Measurements from ENCODE around the gene EFEMP1.
"Not testable (repeated sequence)": the region's sequence is repeated elsewhere in the genome, so short reads cannot be mapped to it uniquely, and the experiment has no call there.

EFEMP1 gene

GRCh38 chr2:55862673-55863390 is 60.8 kb downstream of the EFEMP1 start:
- no peak for DNase-seq

DNA sequence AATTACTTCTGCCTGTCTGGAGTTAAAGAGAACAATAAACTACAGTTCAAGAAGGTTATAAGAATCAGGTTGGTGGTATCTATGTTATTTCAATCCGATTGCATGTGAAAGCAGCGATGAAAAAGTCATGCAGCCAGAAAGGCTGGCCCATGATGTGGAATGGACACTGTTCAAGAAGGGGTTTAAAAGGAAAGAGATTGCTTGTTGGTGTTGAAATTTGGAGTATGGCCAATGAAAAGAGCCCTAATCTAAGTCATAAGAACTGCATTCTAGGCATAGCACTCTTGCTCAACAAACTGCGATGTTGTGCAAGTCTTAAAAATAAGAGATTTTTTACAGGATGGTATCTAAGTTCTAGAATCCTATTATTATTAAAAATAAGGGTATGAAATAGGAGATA is 61.3 kb downstream of the EFEMP1 start:
- no peak for DNase-seq

- no peak for DNase-seq
Measured at GRCh38 chr2:55861733-55862132, 61.8 kb downstream of the EFEMP1 start.

GRCh38 chr2:55860832-55861231 is 62.8 kb downstream of the EFEMP1 start:
- no peak for DNase-seq

- DNase-seq = no peak
Measured at GRCh38 chr2:55859875-55860274, 63.7 kb downstream of the EFEMP1 start.

DNA sequence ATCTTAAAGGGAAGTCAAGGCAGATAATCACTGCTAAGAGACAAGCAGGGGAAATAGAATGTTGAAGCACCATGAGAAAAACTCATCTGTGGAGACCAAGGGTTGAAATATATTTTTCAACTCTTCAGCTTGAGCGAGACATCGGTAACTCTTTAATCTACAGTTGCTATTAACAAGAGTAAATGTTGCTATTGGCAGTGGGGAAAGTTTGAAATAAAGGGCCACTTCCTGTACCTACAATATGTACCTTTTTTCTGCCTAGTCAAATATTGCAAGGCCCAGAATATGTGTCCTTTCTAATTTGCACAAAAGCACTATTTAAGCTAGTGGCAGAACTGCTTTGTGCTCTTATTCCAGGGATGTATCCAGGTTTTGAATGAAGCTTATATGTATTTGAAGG is 65.8 kb downstream of the EFEMP1 start:
- no peak for DNase-seq

DNA sequence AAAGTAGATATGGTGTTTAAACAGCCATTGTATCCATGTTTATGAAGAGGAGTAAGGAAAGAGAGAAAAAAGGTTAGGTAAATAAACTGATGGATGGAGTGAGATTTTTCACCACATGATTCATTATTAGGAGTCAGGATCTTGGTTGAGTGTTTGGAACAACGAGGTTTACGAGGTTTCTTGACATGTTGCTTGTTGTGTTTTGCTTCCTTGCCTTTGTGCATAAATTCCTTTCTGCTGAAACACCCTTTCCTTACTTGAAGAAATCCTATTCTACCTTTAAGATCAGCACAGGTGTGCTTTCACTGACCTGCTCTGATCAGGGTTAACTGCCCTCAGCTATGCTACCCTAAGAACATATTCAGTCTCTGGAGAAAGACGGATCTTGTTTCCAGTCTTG is 66.6 kb downstream of the EFEMP1 start:
- DNase-seq = no peak

GRCh38 chr2:55848096-55848495 is 75.5 kb downstream of the EFEMP1 start:
- no peak for DNase-seq

GRCh38 chr2:55846426-55846825 is 77.2 kb downstream of the EFEMP1 start:
- no peak for DNase-seq

DNA sequence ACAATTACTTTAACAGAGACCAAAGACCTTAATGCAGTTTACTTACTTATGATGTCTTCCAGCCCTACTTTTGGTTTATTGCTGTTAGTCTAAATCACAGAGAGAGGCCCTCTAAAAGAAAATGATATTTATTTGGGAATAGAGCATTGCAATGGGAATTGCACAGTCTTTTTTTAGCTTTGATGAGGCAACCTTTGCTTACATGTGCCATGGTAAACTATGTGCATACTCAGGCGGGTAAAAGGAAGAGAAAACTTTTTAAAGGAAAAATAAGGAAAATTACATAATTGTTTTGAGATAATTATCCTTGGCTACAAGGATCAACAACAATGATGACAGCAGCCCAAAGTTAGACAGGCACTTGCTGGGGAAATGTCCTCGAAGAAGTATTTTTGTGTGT is 78.6 kb downstream of the EFEMP1 start:
- DNase-seq = no peak

DNA sequence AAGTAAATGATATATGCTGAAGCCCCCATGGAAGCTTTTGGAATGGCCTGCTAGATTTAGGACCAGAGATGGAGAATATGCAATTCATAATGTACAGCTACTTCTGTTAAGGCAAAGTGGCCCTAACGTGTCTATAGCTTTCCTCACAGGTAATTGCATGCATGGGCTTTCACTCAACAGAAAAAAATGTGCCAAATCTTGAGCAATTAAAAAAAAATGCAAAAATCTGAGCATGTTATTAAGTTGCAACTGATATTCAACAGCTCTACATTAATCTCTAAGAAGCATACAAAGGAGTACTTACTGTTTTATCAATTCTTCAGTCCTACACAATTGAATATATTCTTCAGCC is 79.6 kb downstream of the EFEMP1 start:
- no peak for DNase-seq

GRCh38 chr2:55843096-55843993 is 80.2 kb downstream of the EFEMP1 start:
- no peak for DNase-seq

- no peak for DNase-seq
Measured at GRCh38 chr2:55842046-55842445, 81.5 kb downstream of the EFEMP1 start.

DNA sequence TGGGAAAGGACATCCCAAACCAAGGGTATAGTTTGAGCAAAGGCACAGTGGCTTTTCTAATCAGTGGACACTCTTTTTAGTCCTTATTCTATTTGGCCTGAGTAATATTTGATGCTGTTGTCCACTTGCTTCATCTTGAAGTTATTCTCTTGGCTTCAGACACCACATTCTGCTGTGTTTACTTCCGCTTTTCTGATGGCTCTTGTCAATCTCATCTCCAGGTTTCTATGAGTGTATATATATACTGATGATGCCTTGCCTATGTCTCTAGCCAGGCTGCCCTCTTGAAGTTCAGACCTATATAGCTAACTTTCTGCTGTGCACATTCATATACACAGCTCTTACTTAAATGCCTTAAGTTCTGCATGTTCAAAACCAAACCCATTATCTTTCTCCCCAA is 83.1 kb downstream of the EFEMP1 start:
- no peak for DNase-seq

DNA sequence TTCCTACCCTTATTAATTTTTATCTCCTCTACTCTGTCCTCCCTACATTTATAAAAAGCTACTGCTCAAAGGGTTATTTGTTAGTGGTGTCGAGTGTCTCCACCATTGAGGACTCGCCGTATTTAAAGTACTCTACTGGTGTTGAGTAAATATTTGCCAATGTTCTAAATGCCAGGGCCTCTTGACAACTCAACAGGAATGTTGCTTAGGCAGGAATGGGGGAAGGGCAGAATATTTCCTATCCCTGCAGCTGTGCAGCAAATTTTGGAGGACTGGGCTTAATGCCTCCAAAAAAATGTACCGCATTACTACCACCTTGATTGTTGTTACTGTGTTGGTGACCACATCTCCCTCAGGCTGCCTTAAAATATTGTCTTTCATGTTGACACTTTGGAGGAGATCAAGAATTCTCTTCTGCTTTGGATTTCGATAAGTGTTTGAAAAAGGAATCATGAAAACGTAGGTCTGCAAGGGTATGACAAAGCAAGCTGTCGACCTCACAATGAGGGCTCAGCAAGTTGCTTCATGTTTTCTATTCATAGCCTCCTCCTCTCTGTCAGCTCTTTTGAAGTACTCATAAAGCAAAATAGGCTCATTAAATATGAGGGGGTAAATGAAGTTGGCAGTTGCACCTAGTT is 84.3 kb downstream of the EFEMP1 start:
- no peak for DNase-seq

- no peak for DNase-seq
Measured at GRCh38 chr2:55838653-55839052, 84.9 kb downstream of the EFEMP1 start.

DNA sequence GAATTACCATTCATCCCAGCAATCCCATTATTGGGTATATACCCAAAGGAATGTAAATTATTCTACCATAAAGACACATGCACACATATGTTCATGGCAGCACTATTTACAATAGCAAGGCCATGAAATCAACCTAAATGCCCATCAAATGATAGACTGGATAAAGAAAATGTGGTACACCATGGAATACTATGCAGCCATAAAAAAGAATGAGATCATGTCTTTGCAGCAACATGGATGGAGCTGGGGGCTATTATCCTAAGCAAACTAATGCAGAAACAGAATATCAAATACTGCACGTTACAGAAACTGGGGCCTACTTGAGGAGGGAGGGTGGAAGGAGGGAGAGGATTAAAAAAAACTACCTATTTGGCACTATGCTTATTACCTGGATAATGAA is 85.5 kb downstream of the EFEMP1 start:
- DNase-seq = not testable (repeated sequence)

DNA sequence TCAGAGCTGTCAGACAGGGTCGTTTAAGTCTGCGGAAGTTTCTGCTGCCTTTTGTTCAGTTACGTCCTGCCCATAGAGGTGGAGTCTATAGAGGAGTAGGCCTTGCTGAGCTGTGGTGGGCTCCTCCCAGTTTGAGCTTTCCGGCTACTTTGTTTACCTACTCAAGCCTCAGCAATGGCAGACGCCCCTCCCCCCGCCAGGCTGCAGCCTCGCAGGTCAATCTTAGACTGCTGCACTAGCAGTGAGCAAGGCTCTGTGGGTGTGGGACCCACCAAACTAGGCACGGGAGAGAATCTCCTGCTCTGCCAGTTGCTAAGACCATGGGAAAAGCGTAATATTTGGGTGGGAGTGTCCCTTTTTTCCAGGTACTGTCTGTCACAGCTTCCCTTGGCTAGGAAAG is 86.5 kb downstream of the EFEMP1 start:
- DNase-seq = no peak

DNA sequence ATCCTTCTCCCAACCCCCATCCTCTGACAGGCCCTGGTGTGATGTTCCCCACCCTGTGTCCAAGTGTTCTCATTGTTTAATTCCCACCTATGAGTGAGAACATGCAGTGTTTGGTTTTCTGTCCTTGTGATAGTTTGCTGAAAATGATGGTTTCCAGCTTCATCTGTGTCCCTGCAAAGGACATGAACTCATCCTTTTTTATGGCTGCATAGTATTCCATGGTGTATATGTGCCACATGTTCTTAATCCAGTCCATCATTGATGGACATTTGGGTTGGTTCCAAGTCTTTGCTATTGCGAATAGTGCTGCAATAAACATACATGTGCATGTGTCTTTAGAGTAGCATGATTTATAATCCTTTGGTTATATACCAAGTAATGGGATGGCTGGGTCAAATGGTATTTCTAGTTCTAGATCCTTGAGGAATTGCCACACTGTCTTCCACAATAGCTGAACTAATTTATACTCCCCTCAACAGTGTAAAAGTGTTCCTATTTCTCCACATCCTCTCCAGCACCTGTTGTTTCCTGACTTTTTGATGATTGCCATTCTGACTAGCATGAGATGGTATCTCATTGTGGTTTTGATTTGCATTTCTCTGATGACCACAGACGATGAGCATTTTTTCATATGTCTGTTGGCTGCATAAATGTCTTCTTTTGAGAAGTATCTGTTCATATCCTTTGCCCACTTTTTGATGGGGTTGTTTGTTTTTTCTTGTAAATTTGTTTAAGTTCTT is 91.7 kb downstream of the EFEMP1 start:
- not testable (repeated sequence) for DNase-seq

DNA sequence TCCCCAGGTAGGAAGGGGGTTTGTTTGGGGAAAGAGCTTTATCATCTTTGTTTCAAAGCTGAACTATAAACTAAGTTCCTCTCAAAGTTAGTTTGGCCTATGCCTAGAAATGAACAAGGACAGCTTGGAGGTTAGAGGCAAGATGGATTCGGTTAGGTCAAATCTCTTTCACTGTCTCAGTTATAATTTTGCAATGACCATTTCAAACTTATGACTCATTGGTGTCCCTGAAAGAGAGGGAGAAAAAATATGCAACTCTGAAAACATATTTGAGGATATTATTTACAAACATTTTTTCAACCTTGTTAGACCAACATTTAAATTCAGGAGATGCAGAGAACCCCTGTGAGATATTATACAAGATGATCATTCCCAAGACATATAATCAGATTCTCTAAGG is 95.7 kb downstream of the EFEMP1 start:
- DNase-seq = no peak

- DNase-seq = not testable (repeated sequence)
Measured at GRCh38 chr2:55827428-55827827, 96.2 kb downstream of the EFEMP1 start.

DNA sequence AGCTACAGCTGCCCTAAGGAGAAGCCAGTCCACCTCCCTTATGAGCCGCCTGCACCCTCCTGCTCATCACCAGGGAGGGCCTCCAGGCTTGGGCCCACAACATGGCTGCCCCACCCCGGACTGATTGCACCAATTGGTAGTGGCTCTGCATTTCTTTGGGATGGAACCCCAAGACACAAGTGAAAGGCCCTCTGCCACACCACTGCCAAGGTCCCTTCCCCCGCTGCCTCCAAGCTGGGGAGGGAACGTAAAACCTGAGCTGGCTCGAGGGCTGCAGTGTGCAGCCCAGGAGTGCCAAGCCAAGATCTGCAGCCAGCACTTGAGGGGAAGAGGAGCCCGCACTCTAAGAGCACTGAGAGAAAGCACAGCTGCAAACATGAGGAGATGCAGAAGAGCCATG is 97.3 kb downstream of the EFEMP1 start:
- DNase-seq = no peak

DNA sequence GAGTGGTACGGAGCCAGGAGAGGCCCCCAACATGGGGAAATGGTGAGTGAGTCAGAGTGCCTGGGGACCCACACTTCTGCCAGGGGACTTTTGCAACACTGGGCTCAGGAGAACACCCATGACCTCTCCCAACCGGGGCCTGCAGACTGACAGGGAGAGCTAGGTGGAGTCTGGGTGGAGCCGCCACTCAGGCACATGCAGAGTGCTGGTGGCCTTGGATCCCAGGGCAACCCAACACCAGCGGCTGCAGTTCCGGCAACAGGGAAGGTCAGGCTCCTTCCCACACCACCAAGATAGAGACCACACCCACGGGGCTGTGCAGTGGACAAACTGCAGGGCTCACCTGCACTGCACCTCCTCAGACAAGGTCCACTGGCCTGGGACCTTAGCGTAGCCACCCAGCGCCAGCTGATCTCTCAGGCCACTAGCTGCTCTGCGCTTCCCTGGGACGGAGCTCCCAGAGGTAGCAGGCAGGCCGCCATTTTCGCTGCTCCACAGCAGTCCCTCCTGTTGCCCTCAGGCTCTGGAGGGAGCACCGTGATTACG is 99.0 kb downstream of the EFEMP1 start:
- DNase-seq = no peak

Data from C1 segment of cervical spinal cord (tissue), 14 donors.